Measurements from ENCODE around the gene PDLIM4. TPM values are rescaled to one million over a fixed set of nuclear protein-coding genes. Genes with fewer than 3 reads are reported as not detected.

Gene PDLIM4
- total RNA-seq, 6 experiments from 2014 or later, result 0.24 to 0.95 (median 0.40) TPM; not detected in 2

- H3K9me3 ChIP-seq, result no peaks in the 10 kb centered on the region
- no peaks in the 10 kb centered on the region for H3K27me3 ChIP-seq
- DNase-seq, result peak in 1 of 3 donors; percentile 41
- no peaks in the 10 kb centered on the region for H3K36me3 ChIP-seq
- WGBS (ENCODE audit: insufficient coverage, low coverage, low lambda C conversion rate, missing lambda C conversion rate), result no CpG with 5 or more reads among the region's 7 CpGs
- no peak for ATAC-seq
- H3K27ac ChIP-seq, result no peak overlapping the region
- TF ChIP-seq, protein P1, sequence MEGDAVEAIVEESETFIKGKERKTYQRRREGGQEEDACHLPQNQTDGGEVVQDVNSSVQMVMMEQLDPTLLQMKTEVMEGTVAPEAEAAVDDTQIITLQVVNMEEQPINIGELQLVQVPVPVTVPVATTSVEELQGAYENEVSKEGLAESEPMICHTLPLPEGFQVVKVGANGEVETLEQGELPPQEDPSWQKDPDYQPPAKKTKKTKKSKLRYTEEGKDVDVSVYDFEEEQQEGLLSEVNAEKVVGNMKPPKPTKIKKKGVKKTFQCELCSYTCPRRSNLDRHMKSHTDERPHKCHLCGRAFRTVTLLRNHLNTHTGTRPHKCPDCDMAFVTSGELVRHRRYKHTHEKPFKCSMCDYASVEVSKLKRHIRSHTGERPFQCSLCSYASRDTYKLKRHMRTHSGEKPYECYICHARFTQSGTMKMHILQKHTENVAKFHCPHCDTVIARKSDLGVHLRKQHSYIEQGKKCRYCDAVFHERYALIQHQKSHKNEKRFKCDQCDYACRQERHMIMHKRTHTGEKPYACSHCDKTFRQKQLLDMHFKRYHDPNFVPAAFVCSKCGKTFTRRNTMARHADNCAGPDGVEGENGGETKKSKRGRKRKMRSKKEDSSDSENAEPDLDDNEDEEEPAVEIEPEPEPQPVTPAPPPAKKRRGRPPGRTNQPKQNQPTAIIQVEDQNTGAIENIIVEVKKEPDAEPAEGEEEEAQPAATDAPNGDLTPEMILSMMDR (IDR thresholded peaks at IDR 0.05), result no peak
- no peak for TF ChIP-seq POLR2A (IDR thresholded peaks at IDR 0.05)
- no peak overlapping the region for H3K4me3 ChIP-seq
- intact Hi-C loops (cut with DNase I), result no loop called here
- peaks cover 0 to 2% (median 0%) of the 10 kb centered on the region in 4 donors for H3K4me1 ChIP-seq
Observed at GRCh38 chr5:132261881-132262845, 4.7 kb downstream of the PDLIM4 start.

GRCh38 chr5:132262882-132263547 is 5.5 kb downstream of the PDLIM4 start:
- Histone ChIP-seq H3K4me3 (no peak overlapping the region), H3K27ac (no peak overlapping the region), H3K27me3 (no peaks in the 10 kb centered on the region), H3K36me3 (no peaks in the 10 kb centered on the region), H3K9me3 (no peaks in the 10 kb centered on the region), H3K4me1 (no peaks in the 10 kb centered on the region)
- WGBS (ENCODE audit: insufficient coverage, low coverage, low lambda C conversion rate, missing lambda C conversion rate), result no CpG with 5 or more reads among the region's 2 CpGs
- ATAC-seq, result no peak
- peak in 1 of 3 donors; percentile 15 for DNase-seq
- TF ChIP-seq, protein P1 (IDR thresholded peaks at IDR 0.05), result no peak
- no peak for TF ChIP-seq POLR2A (IDR thresholded peaks at IDR 0.05)
- intact Hi-C loops (cut with DNase I), result no loop called here

GRCh38 chr5:132263548-132264261 is 6.2 kb downstream of the PDLIM4 start:
- Histone ChIP-seq H3K27me3 (no peaks in the 10 kb centered on the region), H3K4me1 (no peaks in the 10 kb centered on the region), H3K4me3 (no peak overlapping the region), H3K36me3 (no peaks in the 10 kb centered on the region), H3K9me3 (no peaks in the 10 kb centered on the region), H3K27ac (no peak overlapping the region)
- DNase-seq, result peak in 1 of 3 donors; percentile 34
- intact Hi-C loops (cut with DNase I), result no loop called here
- 49% methylated on average over 2 of the region's 7 CpGs for WGBS (ENCODE audit: insufficient coverage, low coverage, low lambda C conversion rate, missing lambda C conversion rate)
- TF ChIP-seq, protein P1 (IDR thresholded peaks at IDR 0.05), result no peak
- no peak for TF ChIP-seq POLR2A (IDR thresholded peaks at IDR 0.05)
- peak in 1 of 4 donors; percentile 60 for ATAC-seq

DNA sequence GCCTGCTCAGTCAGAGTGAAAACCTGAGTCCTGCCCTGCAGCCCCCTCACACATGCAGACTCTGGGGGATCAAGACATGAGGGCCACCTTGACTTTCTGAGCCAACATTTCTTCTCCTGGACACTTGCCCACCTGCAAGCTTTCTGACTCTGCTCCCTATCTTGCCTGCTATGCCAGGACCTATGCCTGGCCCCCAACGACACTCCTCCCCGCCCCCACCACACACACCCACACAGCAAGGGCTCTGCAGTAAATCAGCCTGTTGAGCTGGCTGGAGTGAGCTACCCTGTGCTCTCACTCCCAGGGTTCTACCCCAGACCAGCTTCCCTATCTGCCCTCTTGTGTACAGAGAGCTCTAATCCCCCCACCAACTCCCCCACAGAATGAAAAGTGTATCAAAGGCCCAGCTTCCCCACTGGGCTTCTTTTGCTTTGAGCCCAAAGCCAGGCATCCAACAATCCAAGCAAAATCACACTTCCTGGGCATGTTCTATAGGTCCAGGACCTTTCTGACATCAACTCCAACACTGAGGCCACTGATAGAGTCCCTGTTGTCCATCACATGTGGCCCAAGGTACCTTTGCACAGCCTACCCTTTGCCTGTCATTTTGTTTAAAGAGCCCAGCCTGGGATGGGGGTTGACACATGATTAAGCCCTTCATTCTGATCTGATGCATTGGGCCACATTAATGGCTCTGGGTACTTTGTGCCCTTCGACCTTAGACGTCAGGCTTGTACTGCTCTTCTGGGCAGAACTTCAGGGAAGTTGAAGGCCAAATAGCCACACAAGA is 7.2 kb downstream of the PDLIM4 start:
- Histone ChIP-seq H3K27me3 (no peaks in the 10 kb centered on the region), H3K4me3 (no peak overlapping the region), H3K36me3 (no peaks in the 10 kb centered on the region), H3K27ac (no peak overlapping the region), H3K4me1 (no peaks in the 10 kb centered on the region), H3K9me3 (no peaks in the 10 kb centered on the region)
- intact Hi-C loops (cut with DNase I), result no loop called here
- TF ChIP-seq, protein P1 (IDR thresholded peaks at IDR 0.05), result no peak
- TF ChIP-seq POLR2A (IDR thresholded peaks at IDR 0.05), result no peak
- ATAC-seq (no peak), DNase-seq (peak in 1 of 3 donors; percentile 25)
- 69% methylated on average over 2 of the region's 4 CpGs for WGBS (ENCODE audit: insufficient coverage, low coverage, low lambda C conversion rate, missing lambda C conversion rate)
